HEK293 (cell line): ENCODE data around the gene OVOL2.

Experiments used
- CTCF ChIP-seq: fragments of 450-650 bp; formaldehyde crosslinking; IDR thresholded peaks from 2 replicates; pipeline ENCODE4 v1.5.1; 2016; ENCODE audit warnings: missing biosample characterization, missing genetic modification characterization
- SP2 ChIP-seq: fragments of 450-650 bp; formaldehyde crosslinking; IDR thresholded peaks from 2 replicates; pipeline ENCODE4 v1.5.1; 2016; ENCODE audit warnings: missing biosample characterization, missing genetic modification characterization
- ZFP37 ChIP-seq: fragments of 450-650 bp; formaldehyde crosslinking; IDR thresholded peaks from 2 replicates; pipeline ENCODE4 v1.5.1; 2016; ENCODE audit warnings: missing biosample characterization, missing genetic modification characterization
- ZNF274 ChIP-seq, 2 experiments: fragments of 200-500 bp in 1 of 2; fragments of 450-650 bp in 1 of 2; sonication (Bioruptor generic) in 1 of 2; formaldehyde crosslinking in 1 of 2; IDR thresholded peaks; 2 replicates each; pipeline versions ENCODE4 v1.5.1 to v1.6.1; 2014 to 2016; ENCODE audit warnings: borderline replicate concordance in 1 of 2, inconsistent platforms in 1 of 2, low read length in 1 of 2, missing biosample characterization in 1 of 2, missing genetic modification characterization in 1 of 2
- TF ChIP-seq, protein P1 (sequence below): fragments of 450-650 bp; formaldehyde crosslinking; conservative IDR thresholded peaks from 2 replicates; pipeline ENCODE4 v1.5.1; 2016; ENCODE audit warnings: low read depth, missing biosample characterization, missing genetic modification characterization

DNA sequence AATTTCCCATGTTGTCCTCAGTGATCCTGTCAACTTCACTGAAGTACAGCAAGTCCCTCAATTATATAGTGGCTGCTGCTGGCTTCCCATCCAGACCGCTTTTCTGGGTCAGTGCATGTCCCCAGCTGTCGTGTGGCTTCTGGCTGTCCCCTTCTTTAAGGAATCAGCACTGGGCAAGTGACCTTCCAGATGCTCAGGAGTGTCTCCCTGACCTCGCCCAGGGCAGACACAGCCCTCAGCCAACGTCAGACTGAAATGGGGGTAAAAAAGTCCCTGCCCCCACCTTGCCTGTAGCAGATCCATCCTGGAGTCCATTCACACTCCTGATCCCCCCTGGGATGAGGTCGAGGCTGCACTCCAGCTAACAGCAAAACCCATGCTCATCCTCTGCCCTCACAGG, 23.7 kb downstream of the OVOL2 start:
- TF ChIP-seq SP2 (tag by site-specific recombination) (no peak), ZFP37 (tag by site-specific recombination) (no peak), ZNF274 (IDR thresholded peaks at IDR 0.05; ENCODE audit: low read length) (no peak), ZNF274 (tag by site-specific recombination; IDR thresholded peaks at IDR 0.05; ENCODE audit: borderline replicate concordance) (no peak), CTCF (tag by site-specific recombination) (no peak)
- TF ChIP-seq, protein P1, sequence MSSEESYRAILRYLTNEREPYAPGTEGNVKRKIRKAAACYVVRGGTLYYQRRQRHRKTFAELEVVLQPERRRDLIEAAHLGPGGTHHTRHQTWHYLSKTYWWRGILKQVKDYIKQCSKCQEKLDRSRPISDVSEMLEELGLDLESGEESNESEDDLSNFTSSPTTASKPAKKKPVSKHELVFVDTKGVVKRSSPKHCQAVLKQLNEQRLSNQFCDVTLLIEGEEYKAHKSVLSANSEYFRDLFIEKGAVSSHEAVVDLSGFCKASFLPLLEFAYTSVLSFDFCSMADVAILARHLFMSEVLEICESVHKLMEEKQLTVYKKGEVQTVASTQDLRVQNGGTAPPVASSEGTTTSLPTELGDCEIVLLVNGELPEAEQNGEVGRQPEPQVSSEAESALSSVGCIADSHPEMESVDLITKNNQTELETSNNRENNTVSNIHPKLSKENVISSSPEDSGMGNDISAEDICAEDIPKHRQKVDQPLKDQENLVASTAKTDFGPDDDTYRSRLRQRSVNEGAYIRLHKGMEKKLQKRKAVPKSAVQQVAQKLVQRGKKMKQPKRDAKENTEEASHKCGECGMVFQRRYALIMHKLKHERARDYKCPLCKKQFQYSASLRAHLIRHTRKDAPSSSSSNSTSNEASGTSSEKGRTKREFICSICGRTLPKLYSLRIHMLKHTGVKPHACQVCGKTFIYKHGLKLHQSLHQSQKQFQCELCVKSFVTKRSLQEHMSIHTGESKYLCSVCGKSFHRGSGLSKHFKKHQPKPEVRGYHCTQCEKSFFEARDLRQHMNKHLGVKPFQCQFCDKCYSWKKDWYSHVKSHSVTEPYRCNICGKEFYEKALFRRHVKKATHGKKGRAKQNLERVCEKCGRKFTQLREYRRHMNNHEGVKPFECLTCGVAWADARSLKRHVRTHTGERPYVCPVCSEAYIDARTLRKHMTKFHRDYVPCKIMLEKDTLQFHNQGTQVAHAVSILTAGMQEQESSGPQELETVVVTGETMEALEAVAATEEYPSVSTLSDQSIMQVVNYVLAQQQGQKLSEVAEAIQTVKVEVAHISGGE: no peak
